Mucosa of rectum (tissue), 2 donors: ENCODE data around the gene HSD17B11.
"Not testable (repeated sequence)": the region's sequence is repeated elsewhere in the genome, so short reads cannot be mapped to it uniquely, and the experiment has no call there.

ENCODE experiments used
- H3K27ac ChIP-seq, 2 donors: one replicate each; pipeline ENCODE4 v1.7.0; 2013; ENCODE audit warnings: inconsistent platforms in 2 of 2, low read depth in 2 of 2, low read length in 2 of 2
- H3K27me3 ChIP-seq, 2 donors: one replicate each; pipeline ENCODE4 v1.7.0; 2013; ENCODE audit warnings: low read length in 2 of 2; ENCODE audit not compliant: control insufficient read depth in 2 of 2, insufficient read depth in 2 of 2
- H3K36me3 ChIP-seq, 2 donors: one replicate each; pipeline ENCODE4 v1.7.0; 2013; ENCODE audit warnings: low read length in 2 of 2; ENCODE audit not compliant: control insufficient read depth in 2 of 2, insufficient read depth in 2 of 2
- H3K4me1 ChIP-seq, 2 donors: one replicate each; pipeline ENCODE4 v1.7.0; 2013; ENCODE audit warnings: low read length in 2 of 2, mild to moderate bottlenecking in 1 of 2; ENCODE audit not compliant: control insufficient read depth in 2 of 2, insufficient read depth in 2 of 2
- H3K4me3 ChIP-seq, 2 donors: one replicate each; pipeline ENCODE4 v1.7.0; 2013; ENCODE audit warnings: low read length in 2 of 2
- H3K9ac ChIP-seq, 2 donors: one replicate each; pipeline ENCODE4 v1.7.0; 2013; ENCODE audit warnings: low read length in 2 of 2, low read depth in 1 of 2, mild to moderate bottlenecking in 1 of 2
- H3K9me3 ChIP-seq, 2 donors: one replicate each; pipeline ENCODE4 v1.7.0; 2013; ENCODE audit warnings: low read length in 2 of 2; ENCODE audit not compliant: control insufficient read depth in 2 of 2
- donor health status: healthy.
- donor health status: Normal muscosa, but diverticular disease.

Gene HSD17B11

GRCh38 chr4:87316961-87317360 lies 74.0 kb downstream of the HSD17B11 start:
- Histone ChIP-seq H3K27ac (no peak overlapping the region), H3K4me3 (no peak overlapping the region), H3K36me3 (no peaks in the 10 kb centered on the region), H3K4me1 (no peaks in the 10 kb centered on the region), H3K27me3 (no peaks in the 10 kb centered on the region), H3K9ac (no peak overlapping the region), H3K9me3 (no peaks in the 10 kb centered on the region)

- not testable (repeated sequence) for H3K4me3 ChIP-seq, H3K27me3 ChIP-seq, H3K4me1 ChIP-seq, H3K9me3 ChIP-seq, H3K36me3 ChIP-seq, H3K9ac ChIP-seq, H3K27ac ChIP-seq
Observed at GRCh38 chr4:87315000-87315399, 76.0 kb downstream of the HSD17B11 start.

DNA sequence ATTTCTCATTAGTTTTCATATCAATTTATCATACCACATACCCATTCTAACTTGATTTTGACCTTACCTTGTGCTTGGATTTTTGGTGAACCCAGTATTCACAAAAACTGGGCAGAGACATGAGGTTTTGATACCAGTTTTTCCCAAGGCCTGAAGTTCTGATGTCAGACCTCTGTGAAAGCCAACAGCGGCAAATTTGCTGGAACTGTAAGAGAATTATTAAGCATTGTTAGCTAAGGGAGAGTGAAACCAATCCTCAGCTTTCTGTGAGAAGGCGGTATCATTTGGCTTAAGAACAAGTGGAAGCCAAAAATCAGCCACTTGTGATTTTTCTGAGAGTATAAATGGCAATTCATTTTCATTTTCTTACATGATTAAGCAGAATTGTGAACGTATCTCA lies 77.2 kb downstream of the HSD17B11 start:
- no peaks in the 10 kb centered on the region for H3K27me3 ChIP-seq
- no peak overlapping the region for H3K4me3 ChIP-seq
- H3K4me1 ChIP-seq: no peaks in the 10 kb centered on the region
- H3K27ac ChIP-seq: no peak overlapping the region
- H3K9me3 ChIP-seq: no peaks in the 10 kb centered on the region
- H3K36me3 ChIP-seq: no peaks in the 10 kb centered on the region
- no peak overlapping the region for H3K9ac ChIP-seq

- Histone ChIP-seq H3K27ac (no peak overlapping the region), H3K36me3 (no peaks in the 10 kb centered on the region), H3K27me3 (no peaks in the 10 kb centered on the region), H3K4me3 (no peak overlapping the region), H3K4me1 (no peaks in the 10 kb centered on the region), H3K9ac (no peak overlapping the region), H3K9me3 (no peaks in the 10 kb centered on the region)
Observed at GRCh38 chr4:87311684-87312083, 79.3 kb downstream of the HSD17B11 start.

DNA sequence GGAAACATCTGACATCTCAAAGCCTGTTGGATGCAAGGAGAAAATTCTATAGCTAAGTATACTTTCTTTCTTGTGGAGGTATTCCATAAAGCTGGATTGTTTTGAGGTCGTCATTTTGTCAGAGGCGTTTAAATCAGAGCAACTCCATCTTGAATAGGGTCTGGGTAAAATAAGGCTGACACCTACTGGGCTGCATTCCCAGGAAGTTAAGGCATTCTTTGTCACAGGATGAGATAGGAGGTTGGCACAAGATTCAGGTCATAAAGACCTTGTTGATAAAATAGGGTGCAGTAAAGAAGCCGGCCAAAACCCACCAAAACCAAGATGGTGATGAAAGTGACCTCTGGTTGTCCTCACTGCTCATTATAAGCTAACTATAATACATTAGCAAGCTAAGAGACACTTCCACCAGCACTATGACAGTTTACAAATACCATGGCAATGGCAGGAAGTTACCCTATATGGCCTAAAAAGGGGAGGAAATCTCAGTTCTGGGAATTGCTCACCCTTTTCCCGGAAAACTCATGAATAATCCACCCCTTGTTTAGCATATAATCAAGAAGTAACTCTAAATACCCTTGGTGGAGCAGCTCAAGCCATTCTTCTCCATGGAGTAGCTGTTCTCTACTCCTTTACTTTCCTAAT lies 80.2 kb downstream of the HSD17B11 start:
- no peaks in the 10 kb centered on the region for H3K36me3 ChIP-seq
- H3K9me3 ChIP-seq: no peaks in the 10 kb centered on the region
- H3K27me3 ChIP-seq: no peaks in the 10 kb centered on the region
- no peak overlapping the region for H3K4me3 ChIP-seq
- no peak overlapping the region for H3K9ac ChIP-seq
- H3K27ac ChIP-seq: no peak overlapping the region
- no peaks in the 10 kb centered on the region for H3K4me1 ChIP-seq

- Histone ChIP-seq H3K36me3 (no peaks in the 10 kb centered on the region), H3K27me3 (no peaks in the 10 kb centered on the region), H3K9me3 (no peaks in the 10 kb centered on the region), H3K4me3 (no peak overlapping the region), H3K4me1 (no peaks in the 10 kb centered on the region), H3K9ac (no peak overlapping the region), H3K27ac (no peak overlapping the region)
Observed at GRCh38 chr4:87309625-87310024, 81.4 kb downstream of the HSD17B11 start.

- H3K4me1 ChIP-seq: no peaks in the 10 kb centered on the region
- no peaks in the 10 kb centered on the region for H3K27me3 ChIP-seq
- no peak overlapping the region for H3K4me3 ChIP-seq
- no peak overlapping the region for H3K27ac ChIP-seq
- no peak overlapping the region for H3K9ac ChIP-seq
- no peaks in the 10 kb centered on the region for H3K36me3 ChIP-seq
- no peaks in the 10 kb centered on the region for H3K9me3 ChIP-seq
Observed at GRCh38 chr4:87306056-87306455, 84.9 kb downstream of the HSD17B11 start.

- H3K4me3 ChIP-seq: no peak overlapping the region
- H3K27ac ChIP-seq: no peak overlapping the region
- no peaks in the 10 kb centered on the region for H3K9me3 ChIP-seq
- H3K27me3 ChIP-seq: no peaks in the 10 kb centered on the region
- H3K4me1 ChIP-seq: no peaks in the 10 kb centered on the region
- no peak overlapping the region for H3K9ac ChIP-seq
- no peaks in the 10 kb centered on the region for H3K36me3 ChIP-seq
Observed at GRCh38 chr4:87305562-87305961, 85.4 kb downstream of the HSD17B11 start.

DNA sequence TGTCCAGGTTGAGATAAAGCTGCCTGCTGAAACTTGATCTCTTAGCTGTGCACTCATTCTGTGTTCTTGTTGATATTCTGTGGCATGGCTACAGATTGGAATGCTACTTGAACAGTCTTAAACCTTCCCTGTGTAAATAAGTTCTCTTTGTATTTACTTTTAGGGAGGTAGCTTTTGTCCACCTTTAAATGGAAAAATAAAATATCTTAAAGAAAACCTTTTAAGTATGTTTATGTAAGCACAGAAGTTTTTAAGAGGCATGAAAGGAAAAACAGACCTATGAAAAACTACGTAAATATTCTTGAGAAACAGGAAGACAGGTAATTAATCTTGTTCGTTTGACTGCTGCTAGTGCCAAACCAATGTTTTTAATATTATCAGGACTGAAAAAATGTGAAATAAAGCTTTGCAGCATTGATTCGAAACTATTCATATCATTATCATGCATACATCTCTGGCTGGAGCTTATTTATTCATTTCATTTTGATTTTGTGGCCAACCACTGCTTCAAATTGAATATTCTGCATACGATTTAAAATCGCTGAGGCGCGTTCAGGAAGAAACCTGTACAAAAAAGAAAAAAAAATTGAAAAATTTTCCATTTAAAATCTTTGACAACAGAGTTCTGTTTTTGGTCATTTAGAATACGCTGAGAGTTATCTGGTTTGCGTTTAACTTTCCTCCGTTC lies 86.1 kb downstream of the HSD17B11 start:
- Histone ChIP-seq H3K4me1 (no peaks in the 10 kb centered on the region), H3K9ac (no peak overlapping the region), H3K27me3 (no peaks in the 10 kb centered on the region), H3K9me3 (no peaks in the 10 kb centered on the region), H3K27ac (no peak overlapping the region), H3K4me3 (no peak overlapping the region), H3K36me3 (no peaks in the 10 kb centered on the region)

GRCh38 chr4:87299898-87300297 lies 91.1 kb downstream of the HSD17B11 start:
- no peaks in the 10 kb centered on the region for H3K4me1 ChIP-seq
- no peaks in the 10 kb centered on the region for H3K27me3 ChIP-seq
- no peak overlapping the region for H3K27ac ChIP-seq
- no peak overlapping the region for H3K4me3 ChIP-seq
- no peak overlapping the region for H3K9ac ChIP-seq
- no peaks in the 10 kb centered on the region for H3K36me3 ChIP-seq
- no peaks in the 10 kb centered on the region for H3K9me3 ChIP-seq
